HEK293 (cell line): ENCODE measurements around the gene SLF2.
"Not testable (repeated sequence)": the region's sequence is repeated elsewhere in the genome, so short reads cannot be mapped to it uniquely, and the experiment has no call there.

ENCODE experiments used
- CTCF ChIA-PET: fragments of 350-600 bp; formaldehyde crosslinking; extraction: SDS; loops from one replicate; lab custom pipeline; 2021; ENCODE audit warnings: antibody characterized with exemption; lab: Yijun Ruan, JAX
- POLR2A ChIA-PET: fragments of 300-600 bp; formaldehyde crosslinking; extraction: SDS; loops from one replicate; lab custom pipeline; 2020; ENCODE audit warnings: antibody characterized with exemption, inconsistent platforms; lab: Yijun Ruan, JAX
- H3K27ac ChIP-seq: fragments of 200-500 bp; sonication (Bioruptor generic); 2 replicates; pipeline ENCODE4 v1.5.1; 2014; ENCODE audit warnings: low read depth, low read length, control low read depth, inconsistent platforms; ENCODE audit errors: extremely low read depth
- H3K36me3 ChIP-seq, 2 experiments: fragments of 200-500 bp in 1 of 2; sonication (Bioruptor generic) in 1 of 2; 1 replicate in 1 of 2; 2 replicates in 1 of 2; pipeline ENCODE4 v1.5.1; 2014 to 2017; ENCODE audit warnings: inconsistent platforms in 2 of 2, low read length in 2 of 2; ENCODE audit not compliant: control insufficient read depth in 2 of 2, insufficient read depth in 1 of 2
- H3K4me1 ChIP-seq: fragments of 200-500 bp; sonication (Bioruptor generic); 2 replicates; pipeline ENCODE4 v1.5.1; 2014; ENCODE audit warnings: mild to moderate bottlenecking, low read length, inconsistent platforms; ENCODE audit not compliant: control insufficient read depth, insufficient read depth
- H3K4me3 ChIP-seq: 2 replicates; pipeline ENCODE4 v1.5.1; 2011; ENCODE audit warnings: low read depth, mild to moderate bottlenecking, control low read depth, low read length, moderate library complexity
- H3K9me3 ChIP-seq: fragments of 200-500 bp; sonication (Bioruptor generic); 2 replicates; pipeline ENCODE4 v1.5.1; 2014; ENCODE audit warnings: low read depth, low read length, inconsistent platforms; ENCODE audit not compliant: control insufficient read depth, insufficient read depth
- ELK4 ChIP-seq: IDR thresholded peaks from 2 replicates; pipeline ENCODE4 v1.6.1; 2011; ENCODE audit warnings: mild to moderate bottlenecking, low read depth, low read length, borderline replicate concordance
- GFI1B ChIP-seq: fragments of 450-650 bp; formaldehyde crosslinking; IDR thresholded peaks from 2 replicates; pipeline ENCODE4 v1.5.1; 2016; ENCODE audit warnings: missing biosample characterization, missing genetic modification characterization
- KLF17 ChIP-seq: fragments of 450-650 bp; formaldehyde crosslinking; IDR thresholded peaks from 2 replicates; pipeline ENCODE4 v1.5.1; 2016; ENCODE audit warnings: missing biosample characterization, missing genetic modification characterization
- PRDM10 ChIP-seq: fragments of 450-650 bp; formaldehyde crosslinking; IDR thresholded peaks from 2 replicates; pipeline ENCODE4 v1.5.1; 2016; ENCODE audit warnings: missing biosample characterization, missing genetic modification characterization
- PRDM6 ChIP-seq: fragments of 450-650 bp; formaldehyde crosslinking; IDR thresholded peaks from 2 replicates; pipeline ENCODE4 v1.5.1; 2017; ENCODE audit warnings: missing biosample characterization, missing genetic modification characterization
- ZIC2 ChIP-seq: fragments of 450-650 bp; formaldehyde crosslinking; IDR thresholded peaks from 2 replicates; pipeline ENCODE4 v1.5.1; 2016; ENCODE audit warnings: missing biosample characterization, missing genetic modification characterization
- ZNF121 ChIP-seq: fragments of 450-650 bp; formaldehyde crosslinking; IDR thresholded peaks from 2 replicates; pipeline ENCODE4 v1.5.1; 2016; ENCODE audit warnings: missing biosample characterization, missing genetic modification characterization
- ZNF157 ChIP-seq: fragments of 450-650 bp; formaldehyde crosslinking; IDR thresholded peaks from 2 replicates; pipeline ENCODE4 v1.5.1; 2016; ENCODE audit warnings: missing biosample characterization, missing genetic modification characterization
- ZNF174 ChIP-seq: fragments of 450-650 bp; formaldehyde crosslinking; IDR thresholded peaks from 2 replicates; pipeline ENCODE4 v1.5.0; 2017; ENCODE audit warnings: missing biosample characterization, mild to moderate bottlenecking, missing genetic modification characterization
- ZNF18 ChIP-seq: fragments of 450-650 bp; formaldehyde crosslinking; IDR thresholded peaks from 2 replicates; pipeline ENCODE4 v1.5.1; 2016; ENCODE audit warnings: missing biosample characterization, missing genetic modification characterization
- ZNF223 ChIP-seq: fragments of 450-650 bp; formaldehyde crosslinking; IDR thresholded peaks from 2 replicates; pipeline ENCODE4 v1.5.1; 2016; ENCODE audit warnings: missing biosample characterization, missing genetic modification characterization
- ZNF23 ChIP-seq: fragments of 450-650 bp; formaldehyde crosslinking; IDR thresholded peaks from 2 replicates; pipeline ENCODE4 v1.5.1; 2016; ENCODE audit warnings: missing biosample characterization, missing genetic modification characterization, borderline replicate concordance
- ZNF529 ChIP-seq: fragments of 450-650 bp; formaldehyde crosslinking; IDR thresholded peaks from 2 replicates; pipeline ENCODE4 v1.5.1; 2017; ENCODE audit warnings: missing genetic modification characterization, missing biosample characterization; ENCODE audit not compliant: insufficient replicate concordance
- ZNF530 ChIP-seq: fragments of 450-650 bp; formaldehyde crosslinking; IDR thresholded peaks from 2 replicates; pipeline ENCODE4 v1.5.1; 2016; ENCODE audit warnings: low read depth, missing biosample characterization, missing genetic modification characterization
- ZNF544 ChIP-seq: fragments of 450-650 bp; formaldehyde crosslinking; IDR thresholded peaks from 2 replicates; pipeline ENCODE4 v1.5.0; 2017; ENCODE audit warnings: missing biosample characterization, missing genetic modification characterization
- ZNF549 ChIP-seq: fragments of 450-650 bp; IDR thresholded peaks from 2 replicates; pipeline ENCODE4 v1.5.1; 2018; ENCODE audit warnings: missing biosample characterization, missing genetic modification characterization, mild to moderate bottlenecking, inconsistent platforms, moderate library complexity
- ZNF585B ChIP-seq: fragments of 450-650 bp; formaldehyde crosslinking; IDR thresholded peaks from 2 replicates; pipeline ENCODE4 v1.5.1; 2016; ENCODE audit warnings: missing biosample characterization, missing genetic modification characterization
- ZNF621 ChIP-seq: fragments of 450-650 bp; formaldehyde crosslinking; IDR thresholded peaks from 2 replicates; pipeline ENCODE4 v1.5.1; 2017; ENCODE audit warnings: missing biosample characterization, missing genetic modification characterization
- ZNF626 ChIP-seq: fragments of 450-650 bp; sonication (Bioruptor Pico); formaldehyde crosslinking; IDR thresholded peaks from 2 replicates; pipeline ENCODE4 v1.5.1; 2018; ENCODE audit warnings: missing biosample characterization, missing genetic modification characterization, inconsistent platforms
- ZNF701 ChIP-seq: fragments of 450-650 bp; formaldehyde crosslinking; IDR thresholded peaks from 2 replicates; pipeline ENCODE4 v1.5.1; 2016; ENCODE audit warnings: missing biosample characterization, missing genetic modification characterization

Gene SLF2

GRCh38 chr10:100972904-100973535, 60.3 kb downstream of the SLF2 start:
- no peaks in the 10 kb centered on the region for H3K4me1 ChIP-seq
- H3K27ac ChIP-seq, result no peak overlapping the region
- no peak for TF ChIP-seq PRDM6 (tag by site-specific recombination)
- TF ChIP-seq ZNF585B (tag by site-specific recombination), result no peak
- no peak for TF ChIP-seq ZNF529 (tag by site-specific recombination)
- no peak for TF ChIP-seq ZIC2 (tag by site-specific recombination)
- TF ChIP-seq ZNF626, result no peak
- no peak for TF ChIP-seq ZNF121
- TF ChIP-seq ZNF18, result no peak
- TF ChIP-seq ZNF157 (tag by site-specific recombination), result no peak
- no peak for TF ChIP-seq GFI1B (tag by site-specific recombination)
- TF ChIP-seq ELK4, result no peak
- TF ChIP-seq ZNF549, result no peak
- TF ChIP-seq ZNF621 (tag by site-specific recombination), result no peak
- TF ChIP-seq ZNF530 (tag by site-specific recombination), result no peak
- no peak for TF ChIP-seq ZNF223
- no peak for TF ChIP-seq ZNF544
- no peak for TF ChIP-seq KLF17 (tag by site-specific recombination)
- TF ChIP-seq, all 188 proteins: peak for 0
- no peaks in the 10 kb centered on the region for H3K9me3 ChIP-seq
- ChIA-PET CTCF (interaction anchor here (0.6 to 1.7 kb wide), 4 partner anchors 11 to 46 kb away, joined by 3 to 4 read pairs (median 4); no protein-coding TSS in a partner anchor), POLR2A (interaction anchor here (1.1 kb wide), 1 partner anchor 24 kb away, joined by 4 read pairs; no protein-coding TSS in a partner anchor)
- no peak overlapping the region for H3K4me3 ChIP-seq
- H3K36me3 ChIP-seq, result peaks cover 4 to 7% of the 10 kb centered on the region in 2 experiments; a peak in 2 of 3 replicates

- H3K4me1 ChIP-seq, POLR2A ChIA-PET, H3K4me3 ChIP-seq, H3K9me3 ChIP-seq, H3K27ac ChIP-seq: not testable (repeated sequence)
- CTCF ChIA-PET, result interaction anchor here (0.7 kb wide), 1 partner anchor 141 kb away, joined by 3 read pairs; no protein-coding TSS in a partner anchor
- peaks cover 4 to 28% of the 10 kb centered on the region in 2 experiments for H3K36me3 ChIP-seq
These were observed 62.6 kb downstream of the SLF2 start for GRCh38 chr10:100975397-100975796.

- Histone ChIP-seq H3K4me3 (no peak overlapping the region), H3K36me3 (peaks cover 7 to 42% of the 10 kb centered on the region in 2 experiments), H3K27ac (no peak overlapping the region), H3K9me3 (no peaks in the 10 kb centered on the region), H3K4me1 (no peaks in the 10 kb centered on the region)
- ChIA-PET CTCF (interaction anchor here (0.5 to 0.6 kb wide), 3 partner anchors 10 to 91 kb away, joined by 3 read pairs; no protein-coding TSS in a partner anchor), POLR2A (no interaction called here)
- TF ChIP-seq ZNF23 (tag by site-specific recombination) (no peak), ZNF701 (tag by site-specific recombination) (no peak), ELK4 (no peak), ZNF174 (tag by site-specific recombination) (no peak), PRDM10 (no peak)
These were observed 64.1 kb downstream of the SLF2 start for GRCh38 chr10:100976906-100977305.
